Liver (tissue), 9 donors: Measurements from ENCODE around the gene CTNNBL1. TPM values are rescaled to one million over a fixed set of nuclear protein-coding genes. Genes with fewer than 3 reads are reported as not detected.

Experiments
- DNase-seq: peaks from one replicate; pipeline ENCODE4 v3.0.0-alpha.2; 2017; ENCODE audit warnings: low spot score
- H3K27ac ChIP-seq, 2 donors: one replicate each; pipeline ENCODE4 v1.7.0; 2013; ENCODE audit warnings: inconsistent platforms in 2 of 2, low read length in 2 of 2, control low read depth in 1 of 2, low read depth in 1 of 2, mild to moderate bottlenecking in 1 of 2
- H3K27me3 ChIP-seq, 4 donors: one replicate each; pipeline versions ENCODE4 v1.6.1 to v1.7.0; 2013; ENCODE audit warnings: low read length in 3 of 4, inconsistent platforms in 1 of 4, mild to moderate bottlenecking in 1 of 4, moderate library complexity in 1 of 4; ENCODE audit not compliant: control insufficient read depth in 4 of 4, insufficient read depth in 4 of 4
- H3K36me3 ChIP-seq, 4 donors: one replicate each; pipeline versions ENCODE4 v1.6.1 to v1.7.0; 2013; ENCODE audit warnings: low read length in 3 of 4, mild to moderate bottlenecking in 3 of 4, low read depth in 1 of 4, moderate library complexity in 1 of 4; ENCODE audit not compliant: control insufficient read depth in 4 of 4, insufficient read depth in 3 of 4
- H3K4me1 ChIP-seq, 4 donors: one replicate each; pipeline versions ENCODE4 v1.6.1 to v1.7.0; 2013; ENCODE audit warnings: low read length in 3 of 4, mild to moderate bottlenecking in 3 of 4, moderate library complexity in 1 of 4; ENCODE audit not compliant: control insufficient read depth in 4 of 4, insufficient read depth in 4 of 4
- H3K4me3 ChIP-seq, 3 donors: one replicate each; pipeline versions ENCODE4 v1.6.1 to v1.7.0; 2013; ENCODE audit warnings: low read length in 3 of 3, control low read depth in 1 of 3, low read depth in 1 of 3, mild to moderate bottlenecking in 1 of 3
- H3K9ac ChIP-seq, 2 donors: one replicate each; pipeline ENCODE4 v1.7.0; 2013; ENCODE audit warnings: low read length in 2 of 2, mild to moderate bottlenecking in 2 of 2, moderate library complexity in 2 of 2, control low read depth in 1 of 2, low read depth in 1 of 2
- H3K9me3 ChIP-seq, 4 donors: one replicate each; pipeline versions ENCODE4 v1.6.1 to v1.7.0; 2013; ENCODE audit warnings: low read length in 3 of 4; ENCODE audit not compliant: control insufficient read depth in 4 of 4
- NR2F2 ChIP-seq: IDR thresholded peaks from 2 replicates; pipeline ENCODE4 v1.6.1; 2016; ENCODE audit warnings: antibody characterized with exemption
- REST ChIP-seq: IDR thresholded peaks from 2 replicates; pipeline ENCODE4 v1.6.1; 2016; ENCODE audit warnings: antibody characterized with exemption, mild to moderate bottlenecking
- RXRA ChIP-seq, 2 donors: IDR thresholded peaks; 2 replicates each; pipeline ENCODE4 v1.6.1; 2017 to 2018; ENCODE audit warnings: antibody characterized with exemption in 2 of 2, mild to moderate bottlenecking in 1 of 2
- TAF1 ChIP-seq: conservative IDR thresholded peaks from 2 replicates; pipeline ENCODE4 v1.6.1; 2016; ENCODE audit warnings: antibody characterized with exemption, mild to moderate bottlenecking
- WGBS: extraction: QIAGEN DNeasy Blood & Tissue Kit; methylation state at CpG from one replicate; pipeline ENCODE4 v1.1.7; 2013; 5-methylcytosine and 5-hydroxymethylcytosine counted together
- polyA plus RNA-seq, 2 donors: library from polyadenylated mRNA; stranded (reverse) in 1 of 2; unstranded in 1 of 2; fragments of 200-250 nt in 1 of 2; fragments of >200 nt in 1 of 2; fragmentation: Nextera tagmentation in 1 of 2; extraction: Ambion mirVana in 1 of 2; gene quantifications; one replicate each; pipeline versions ENCODE4 v1.2.1 to v1.2.3, GENCODE V29; 2013 to 2015
- total RNA-seq, 2 donors: library from RNA; depleted of rRNA; stranded (reverse); fragments of >200 nt; gene quantifications; one replicate each; pipeline ENCODE4 v1.2.3, GENCODE V29; 2014
- donor health status: healthy.
- donor health status: healthy.
- donor health status: healthy.
- donor health status: healthy.
- donor health status: healthy.

CTNNBL1 gene
- total and polyA plus RNA-seq, 4 donors, result 18.3 to 25.4 (median 20.3) TPM

GRCh38 chr20:37921341-37921929 lies 227.6 kb downstream of the CTNNBL1 start:
- WGBS, result 83% methylated on average over 6 of the region's 6 CpGs
- H3K27ac ChIP-seq, result no peak overlapping the region
- H3K27me3 ChIP-seq, result no peaks in the 10 kb centered on the region
- no peak for DNase-seq
- TF ChIP-seq RXRA (IDR thresholded peaks at IDR 0.05) (no peak), REST (no peak), TAF1 (no peak), NR2F2 (no peak)
- no peaks in the 10 kb centered on the region for H3K9me3 ChIP-seq
- H3K4me1 ChIP-seq, result peaks cover 0 to 6% (median 5%) of the 10 kb centered on the region in 4 donors
- H3K4me3 ChIP-seq, result no peak overlapping the region
- no peaks in the 10 kb centered on the region for H3K36me3 ChIP-seq
- no peak overlapping the region for H3K9ac ChIP-seq

Other genes with a start within 250 kb of the CTNNBL1 start
- gene NNAT, start 172.8 kb upstream of the CTNNBL1 start, total RNA-seq, result not detected
- under 1 TPM; 0.09 to 0.24 TPM for gene NNAT, start 172.8 kb upstream of the CTNNBL1 start, polyA plus RNA-seq
- gene BLCAP, start 166.2 kb upstream of the CTNNBL1 start, total RNA-seq, result 10 to 100 TPM; 12.6 to 46.4 TPM
- 10 to 100 TPM; 52.0 to 72.0 TPM for gene BLCAP, start 166.2 kb upstream of the CTNNBL1 start, polyA plus RNA-seq
- gene VSTM2L, start 209.1 kb downstream of the CTNNBL1 start, total RNA-seq, result under 1 TPM; 0.50 to 0.79 TPM
- gene VSTM2L, start 209.1 kb downstream of the CTNNBL1 start, polyA plus RNA-seq, result under 1 TPM; 0.31 to 0.62 TPM